Stimulated activated CD8-positive, alpha-beta memory T cell treated with anti-CD3 and anti-CD28 coated beads, Interleukin-2, amount 100 ng/mL, for 48 hours (primary cell): ENCODE data around the gene RFX3.

Experiments
- DNase-seq, 2 donors: peaks; one replicate each; pipeline ENCODE4 v3.0.0-alpha.2; 2020; ENCODE audit warnings: low read depth in 2 of 2

Gene RFX3

DNA sequence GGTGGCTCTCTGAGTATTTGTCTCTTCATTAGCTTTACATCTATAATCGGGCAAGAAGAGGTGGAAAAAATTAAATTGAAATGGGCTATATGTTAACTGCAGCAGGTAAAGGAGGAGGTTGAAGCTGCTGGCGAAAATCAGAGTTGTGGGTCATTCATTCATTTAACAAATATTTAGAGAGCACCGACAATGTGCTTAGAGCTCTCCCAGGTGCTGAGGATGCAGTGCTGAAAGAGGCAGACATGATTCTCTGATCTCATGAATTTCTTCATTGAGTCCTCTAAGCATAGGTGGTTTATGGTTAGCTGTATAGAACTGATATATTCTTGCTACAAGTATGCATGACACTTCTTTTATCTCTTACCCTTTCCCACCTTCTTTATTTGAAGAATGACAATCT is 243.4 kb downstream of the RFX3 start:
- DNase-seq: no peak

DNA sequence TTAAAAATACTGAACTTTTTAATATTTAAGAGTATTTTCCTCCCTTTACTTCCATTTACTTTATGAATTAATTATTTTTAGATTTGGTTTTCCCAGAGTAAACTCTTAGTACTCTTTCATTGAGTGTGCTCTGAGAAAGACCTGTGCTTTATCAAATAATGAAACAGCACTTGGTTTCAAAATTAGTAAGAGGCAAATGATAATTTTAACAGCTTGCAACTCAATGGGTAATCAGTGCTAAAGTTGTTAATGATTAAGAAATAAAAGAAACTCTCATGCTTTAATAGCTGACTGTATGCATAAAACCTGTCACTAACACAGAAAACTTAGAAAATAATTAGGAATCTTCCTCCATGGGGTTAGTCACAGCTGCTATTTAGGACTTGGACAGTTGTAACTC is 244.4 kb downstream of the RFX3 start:
- DNase-seq: no peak

DNA sequence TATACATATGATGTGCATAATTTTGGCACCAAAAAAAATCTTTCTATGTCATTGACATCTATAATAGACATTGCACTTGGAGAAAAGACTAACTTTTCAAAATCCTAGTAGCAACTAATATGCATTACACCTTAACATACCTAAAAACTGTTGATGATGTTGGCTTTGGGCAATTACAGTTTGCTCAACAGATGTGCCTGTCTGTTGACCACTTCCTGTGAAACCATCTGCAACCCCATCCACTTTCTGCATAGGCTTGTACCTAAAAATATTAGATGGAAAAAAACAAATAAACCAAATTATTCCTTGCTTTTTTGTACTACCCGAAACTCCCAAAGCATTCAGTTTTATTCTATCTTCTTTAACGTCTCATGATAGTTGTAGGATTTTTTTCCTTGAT is 248.6 kb downstream of the RFX3 start:
- DNase-seq: no peak

DNA sequence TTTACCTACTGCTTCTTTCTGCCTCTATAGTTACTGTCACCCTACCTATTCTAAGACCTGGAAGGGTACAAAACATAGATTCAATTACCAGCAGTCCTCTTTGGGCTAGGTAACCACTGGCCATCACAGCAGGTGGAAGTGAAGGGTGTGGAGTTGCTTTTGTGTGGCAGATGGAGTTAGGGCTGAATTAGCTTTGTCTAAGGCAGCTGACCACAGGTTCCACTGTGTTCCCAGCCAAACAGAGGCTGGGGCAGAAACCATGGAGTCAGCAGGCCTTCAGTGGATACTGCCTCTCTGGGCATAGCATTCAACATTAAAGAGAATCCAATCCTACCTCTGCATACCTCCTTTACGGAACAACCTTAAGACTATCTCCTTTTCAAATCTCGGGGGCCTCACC is 254.2 kb downstream of the RFX3 start:
- DNase-seq: no peak

DNA sequence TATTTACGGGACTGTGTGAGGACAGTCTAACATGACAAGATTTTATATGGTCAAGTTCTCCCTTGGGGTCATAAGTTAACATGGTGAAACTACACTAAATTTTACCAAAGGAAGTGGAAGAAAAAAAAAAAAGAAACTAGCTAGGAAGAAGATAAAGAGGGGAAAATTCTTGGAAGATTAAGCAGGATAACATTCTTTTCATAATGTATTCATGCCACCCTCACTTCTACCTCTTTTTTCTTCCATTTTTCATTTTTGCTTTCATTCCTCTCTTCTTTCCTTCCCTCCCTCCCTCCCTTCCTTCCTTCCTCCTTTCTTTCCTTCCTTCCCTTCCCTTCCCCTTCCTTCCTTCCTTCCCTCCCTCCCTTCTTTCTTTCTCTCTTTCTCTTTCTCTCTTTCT is 254.6 kb downstream of the RFX3 start:
- no peak for DNase-seq

DNA sequence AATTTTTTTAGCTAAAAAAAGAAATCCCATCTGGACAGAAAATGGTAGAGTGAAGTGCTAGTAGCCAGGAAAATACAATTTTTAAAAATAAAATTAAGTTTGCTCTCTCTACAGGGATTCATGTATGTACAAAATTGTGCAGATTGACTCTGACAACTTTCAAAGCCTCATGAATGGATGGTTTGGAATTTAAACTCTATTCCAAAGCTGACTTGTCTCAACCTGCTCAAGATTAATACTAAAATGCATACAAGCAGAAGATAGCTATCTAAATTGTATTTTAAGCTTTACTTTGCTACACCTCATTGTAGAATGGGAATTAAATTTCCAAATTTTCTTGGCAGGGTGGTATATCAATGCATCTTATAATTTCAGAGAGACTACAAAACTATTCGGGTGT is 257.6 kb downstream of the RFX3 start:
- no peak for DNase-seq

DNA sequence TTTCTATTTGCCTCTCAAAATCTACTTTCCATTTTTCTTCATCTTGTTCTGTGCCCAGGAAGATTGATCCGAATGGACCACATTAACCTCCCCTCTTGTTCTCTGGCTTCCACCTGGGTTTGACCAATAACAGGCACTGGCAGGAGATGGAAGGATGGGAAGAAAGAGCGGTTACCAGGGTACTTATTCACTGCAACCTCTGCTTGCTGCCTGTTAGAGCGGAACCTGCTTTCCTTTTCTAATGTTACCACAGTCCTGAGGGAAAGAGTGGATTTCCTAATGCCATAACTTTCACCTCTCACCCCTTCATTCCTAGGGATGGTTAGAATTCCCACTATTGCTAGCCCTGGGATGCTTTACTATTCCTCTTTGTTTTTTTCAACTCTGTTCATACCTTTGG is 262.1 kb downstream of the RFX3 start:
- DNase-seq: no peak

DNA sequence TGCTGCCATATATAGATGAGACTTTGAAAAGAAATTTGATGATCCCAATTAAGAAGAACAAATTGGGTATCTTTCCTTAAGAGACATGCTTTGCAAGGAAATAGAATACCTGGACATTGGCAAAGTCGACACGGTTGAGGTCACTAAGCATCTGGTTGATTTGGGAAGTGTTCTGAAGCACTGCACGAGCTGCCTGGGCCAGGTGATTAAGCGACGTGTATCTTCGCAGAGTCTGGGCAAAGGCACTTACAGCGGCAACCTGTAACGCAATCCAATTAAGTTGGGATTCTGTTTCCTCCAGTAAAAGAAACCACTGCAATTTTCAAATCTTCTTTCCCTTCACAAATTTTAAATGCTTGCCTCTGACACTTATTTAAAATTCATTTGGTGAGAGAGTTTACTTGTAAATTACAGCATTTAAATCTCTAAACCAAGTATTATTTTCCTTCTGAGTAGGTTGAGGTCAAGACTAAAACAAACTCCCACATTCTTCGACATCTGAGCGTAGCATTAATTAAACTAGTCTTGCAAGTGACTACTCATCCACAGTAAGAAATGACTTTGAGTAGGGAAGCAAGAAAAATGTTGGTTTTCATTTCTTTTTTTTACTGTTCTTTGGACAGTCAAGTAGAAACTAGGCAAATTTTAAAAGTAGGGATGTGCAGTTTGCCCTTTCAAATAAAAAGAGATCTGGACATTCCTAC is 262.8 kb downstream of the RFX3 start:
- DNase-seq: no peak

DNA sequence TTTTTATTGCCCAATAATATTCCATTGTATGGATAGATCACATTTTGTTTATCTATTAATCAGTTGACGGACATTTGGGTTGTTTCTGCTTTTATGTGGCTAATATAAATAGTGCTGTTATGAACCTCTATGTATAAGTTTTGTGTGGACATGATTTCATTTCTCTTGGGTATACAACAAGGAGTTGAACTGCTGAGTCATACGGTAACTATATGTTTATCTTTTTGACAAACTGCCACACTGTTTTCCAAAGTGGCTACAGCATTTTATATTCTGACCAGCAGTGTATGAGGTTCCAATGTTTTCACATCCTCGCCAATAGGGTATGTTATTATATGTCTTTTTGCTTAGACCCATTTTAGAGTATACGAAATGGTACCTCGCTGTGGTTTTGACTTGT is 264.3 kb downstream of the RFX3 start:
- no peak for DNase-seq

DNA sequence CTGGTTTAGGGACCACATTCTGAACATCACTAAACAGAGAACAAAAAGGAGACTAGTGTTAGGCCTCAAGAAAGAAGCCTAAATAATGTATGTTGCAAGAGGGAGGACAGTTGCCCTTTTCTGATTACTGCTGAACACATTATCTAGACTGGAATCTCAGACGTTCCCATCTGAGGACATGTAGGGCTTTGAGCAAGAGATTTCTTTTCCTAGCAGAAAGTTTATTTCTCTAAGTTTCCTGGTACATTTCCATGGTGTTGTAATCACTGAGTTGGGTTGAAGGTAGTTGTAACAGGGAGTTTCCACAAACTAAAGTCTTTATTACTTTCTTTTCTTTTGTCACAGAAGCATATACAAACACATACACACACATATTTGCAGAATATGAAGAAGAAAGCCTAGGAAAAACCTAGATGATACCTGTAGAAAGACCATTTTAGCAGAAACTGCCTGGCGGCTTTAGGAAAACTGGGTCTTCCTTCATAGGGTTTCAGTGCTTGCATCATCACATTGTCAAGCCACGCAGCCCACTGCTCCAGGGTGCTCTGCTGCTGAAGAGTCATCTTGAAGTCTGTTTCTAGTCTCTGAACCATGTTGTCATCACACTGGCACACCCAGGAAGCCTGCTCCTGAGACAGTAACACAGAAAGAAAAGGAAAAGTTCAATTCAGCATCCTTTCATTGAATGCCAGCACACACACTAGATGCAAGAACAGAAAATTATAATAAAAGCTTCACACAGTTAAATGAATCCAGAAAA is 269.1 kb downstream of the RFX3 start:
- DNase-seq: no peak

DNA sequence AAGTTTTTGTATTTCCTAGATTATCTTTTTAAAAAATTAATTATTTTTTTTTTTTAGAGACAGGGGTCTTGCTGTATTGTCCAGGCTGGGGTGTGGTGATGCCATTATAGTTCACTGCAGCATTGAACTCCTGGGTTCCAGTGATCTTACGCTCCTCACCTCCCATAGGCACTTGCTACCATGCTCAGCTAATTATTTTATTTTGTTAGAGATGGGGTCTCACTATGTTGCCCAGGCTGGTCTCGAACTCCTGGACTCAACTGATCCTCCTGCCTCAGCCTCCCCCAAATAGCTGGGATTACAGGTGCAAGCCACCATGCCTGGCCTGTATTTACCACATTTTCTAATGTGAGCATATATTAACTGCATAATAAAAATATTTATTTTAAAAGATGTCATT is 274.5 kb downstream of the RFX3 start:
- no peak for DNase-seq

DNA sequence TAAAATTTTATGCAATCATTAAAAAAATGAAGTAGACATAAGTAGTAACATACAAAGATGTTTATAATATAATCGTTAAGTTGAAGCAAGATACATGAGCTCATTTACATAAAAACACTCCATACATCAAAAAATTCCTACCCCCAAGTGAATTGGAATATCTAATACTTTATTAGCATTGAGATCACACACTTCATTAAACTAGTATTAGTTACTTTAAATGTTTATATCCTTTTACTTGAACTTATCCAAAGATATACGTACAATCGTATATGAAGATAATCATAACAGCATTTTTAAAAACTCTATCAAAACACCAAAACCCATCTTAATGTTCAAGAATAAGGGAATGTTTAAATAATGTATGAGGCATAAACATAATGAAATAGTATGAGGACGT is 275.1 kb downstream of the RFX3 start:
- no peak for DNase-seq

DNA sequence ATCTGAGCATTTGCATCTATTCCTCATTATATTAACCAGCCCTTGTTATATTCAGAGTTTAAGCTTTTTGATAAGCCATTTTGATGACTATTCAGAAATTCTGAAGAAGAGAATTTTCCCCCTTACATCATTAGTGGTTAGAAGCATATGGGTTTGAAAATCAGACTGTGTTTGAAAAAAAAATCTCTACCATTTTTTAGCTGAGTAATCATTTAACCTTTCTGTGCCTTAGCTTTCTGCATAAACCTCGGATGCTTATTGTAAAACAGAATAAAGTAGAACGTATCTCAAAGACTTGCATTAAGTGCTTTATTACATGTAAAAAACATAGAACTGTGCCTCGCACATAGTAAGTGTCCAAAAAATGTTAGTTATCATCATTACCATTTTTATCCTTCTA is 278.6 kb downstream of the RFX3 start:
- DNase-seq: no peak

DNA sequence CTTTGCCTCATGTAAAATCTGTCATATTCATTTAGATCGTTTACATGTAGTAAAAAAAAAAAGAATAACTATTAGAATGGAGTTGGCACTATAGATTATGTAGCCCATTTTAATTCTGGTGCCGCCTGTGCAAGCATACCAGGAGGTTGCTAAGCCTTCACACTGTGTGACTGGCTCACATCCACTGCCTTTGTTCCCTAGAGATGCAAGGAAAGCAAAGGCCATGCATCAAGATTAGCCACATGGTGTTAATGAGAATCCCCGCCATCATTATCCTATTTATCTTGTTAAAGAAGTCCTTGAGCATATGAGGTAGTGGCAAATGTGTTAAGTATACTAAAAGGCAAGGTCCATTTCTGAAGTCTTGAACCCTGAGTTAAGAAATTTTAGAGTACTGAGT is 279.6 kb downstream of the RFX3 start:
- DNase-seq: no peak

DNA sequence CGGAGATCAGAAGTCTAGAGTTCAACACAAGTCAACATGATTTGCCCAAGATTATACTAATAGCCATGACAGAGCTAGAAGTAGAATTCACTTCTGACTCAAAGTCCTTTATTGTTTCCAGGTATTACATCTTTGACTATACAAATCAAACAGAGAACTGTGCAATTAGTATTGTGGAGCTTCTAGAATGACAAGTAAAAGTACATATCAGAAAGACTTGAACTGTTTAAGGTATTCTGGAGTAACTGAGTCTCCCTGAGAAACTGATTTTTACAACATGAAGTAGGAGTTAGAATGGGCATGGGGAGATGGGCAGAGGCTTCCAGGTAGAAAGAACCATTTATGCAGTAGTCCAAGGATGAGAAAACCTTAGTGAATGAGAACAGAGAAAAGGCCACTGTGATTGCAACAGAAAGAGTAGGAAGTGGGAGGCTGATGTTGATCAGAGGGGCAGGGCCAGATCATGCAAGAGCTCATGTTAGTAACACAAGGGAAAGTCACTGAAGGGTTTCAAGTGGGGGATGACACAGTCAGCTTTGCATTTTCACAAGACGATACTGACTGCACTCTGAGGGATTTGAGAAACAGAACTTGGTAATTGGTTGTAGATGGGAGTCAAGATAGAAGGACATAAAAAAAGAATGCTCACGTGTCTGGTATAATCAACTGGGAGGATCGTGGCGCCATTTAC is 280.7 kb downstream of the RFX3 start:
- DNase-seq: no peak

DNA sequence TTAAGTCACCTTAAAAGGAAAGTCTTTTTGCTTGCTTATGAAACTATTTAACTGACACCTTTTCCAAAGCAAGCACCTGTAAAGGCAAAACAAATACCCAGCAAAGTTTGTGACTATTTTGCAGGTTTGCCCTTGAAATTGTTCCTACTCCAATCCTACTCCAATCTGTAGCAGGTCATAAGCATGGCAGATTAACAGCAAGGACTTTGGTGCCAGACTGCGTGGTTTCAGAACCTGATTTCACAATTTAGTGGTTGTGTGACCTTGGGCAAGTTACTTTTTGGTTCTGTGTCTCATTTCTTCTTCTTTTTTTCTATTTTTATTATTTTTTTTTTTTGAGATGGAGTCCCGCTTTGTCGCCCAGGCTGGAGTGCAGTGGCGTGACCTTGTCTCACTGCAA is 282.1 kb downstream of the RFX3 start:
- no peak for DNase-seq

DNA sequence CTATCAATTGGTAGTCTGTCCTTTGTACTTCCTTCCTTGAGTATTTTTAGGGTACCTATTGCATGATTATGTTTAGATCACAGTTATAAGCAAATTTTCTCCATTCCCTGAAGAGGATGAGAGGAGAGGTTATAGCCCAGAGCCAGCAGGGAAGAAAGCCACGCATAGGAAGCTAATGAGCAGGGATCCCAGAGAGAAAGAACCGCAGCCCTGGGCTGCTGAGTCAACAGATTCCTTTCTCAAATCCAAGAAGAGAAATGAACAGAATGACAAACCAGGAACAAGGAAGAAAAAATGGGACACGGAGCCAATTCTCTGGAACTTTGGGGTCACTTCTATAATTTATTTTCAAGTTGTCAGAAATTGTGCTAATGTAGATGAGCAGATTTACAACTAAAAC is 284.5 kb downstream of the RFX3 start:
- no peak for DNase-seq

DNA sequence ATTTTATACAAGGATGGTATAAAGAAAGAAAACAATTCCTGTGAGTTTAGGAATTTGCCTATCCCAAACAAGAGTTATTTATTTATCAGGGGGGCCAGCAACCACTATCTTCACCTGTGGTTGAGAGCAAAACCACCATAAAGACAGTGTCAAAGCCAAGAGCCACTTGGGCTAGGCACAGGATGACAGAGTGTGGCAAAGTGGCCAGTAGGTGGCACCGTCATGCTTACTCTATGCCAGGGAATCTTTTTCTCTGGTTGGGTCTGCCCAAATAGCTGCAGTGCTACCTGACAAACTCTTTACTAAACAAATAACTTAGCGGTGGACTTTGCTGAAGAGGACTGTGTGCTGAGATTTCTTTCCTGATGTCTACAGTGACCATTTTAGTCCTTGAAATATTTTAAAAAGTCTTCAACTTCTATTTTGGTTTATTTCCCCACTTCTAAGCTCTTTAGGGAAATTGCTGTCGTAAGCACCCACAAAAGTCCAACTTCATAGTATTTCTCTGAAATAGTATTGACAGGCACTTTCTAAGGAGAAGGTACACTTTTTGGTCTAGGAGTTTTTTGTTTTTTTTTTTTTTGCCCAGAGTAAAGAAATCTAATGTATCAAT is 285.0 kb downstream of the RFX3 start:
- peak; percentile 36 to 55 for DNase-seq

DNA sequence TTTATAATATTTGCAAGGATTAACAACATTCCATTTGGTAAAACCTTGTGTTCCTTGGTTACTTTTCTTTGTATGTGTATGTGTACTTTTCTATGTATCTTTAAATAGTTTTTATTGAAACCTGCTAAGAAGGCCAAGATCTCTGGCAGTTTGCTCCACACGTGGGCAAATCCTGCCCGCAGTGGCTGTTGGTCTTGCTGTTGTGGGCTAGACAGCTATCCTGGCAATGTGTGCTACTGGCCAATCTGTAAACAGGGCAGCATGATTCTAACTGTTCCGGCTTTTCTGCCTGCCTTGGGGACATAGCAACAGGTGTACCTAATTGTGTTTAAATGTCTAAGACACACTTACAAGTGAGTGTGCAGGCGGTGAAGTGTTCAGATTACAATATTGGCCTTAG is 286.6 kb downstream of the RFX3 start:
- DNase-seq: no peak

DNA sequence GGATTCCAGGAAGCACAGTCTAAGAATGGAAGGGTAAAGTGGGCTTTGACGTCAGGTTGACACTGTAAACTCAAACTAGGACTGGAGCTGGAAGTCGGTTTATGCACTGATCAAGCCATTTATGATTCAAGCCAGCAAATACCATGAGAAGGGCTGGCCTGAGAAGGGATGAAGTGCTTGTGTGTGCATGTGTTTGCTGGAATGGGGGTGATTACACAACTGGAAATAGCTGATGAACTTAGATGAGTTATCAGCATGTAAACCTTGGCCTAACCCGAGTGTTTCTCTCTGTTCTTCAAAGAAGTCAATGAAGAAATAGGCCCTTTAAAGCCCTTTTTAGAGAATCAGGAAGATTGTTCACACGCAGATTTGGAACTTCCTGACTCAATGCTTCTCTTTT is 287.6 kb downstream of the RFX3 start:
- DNase-seq: no peak

DNA sequence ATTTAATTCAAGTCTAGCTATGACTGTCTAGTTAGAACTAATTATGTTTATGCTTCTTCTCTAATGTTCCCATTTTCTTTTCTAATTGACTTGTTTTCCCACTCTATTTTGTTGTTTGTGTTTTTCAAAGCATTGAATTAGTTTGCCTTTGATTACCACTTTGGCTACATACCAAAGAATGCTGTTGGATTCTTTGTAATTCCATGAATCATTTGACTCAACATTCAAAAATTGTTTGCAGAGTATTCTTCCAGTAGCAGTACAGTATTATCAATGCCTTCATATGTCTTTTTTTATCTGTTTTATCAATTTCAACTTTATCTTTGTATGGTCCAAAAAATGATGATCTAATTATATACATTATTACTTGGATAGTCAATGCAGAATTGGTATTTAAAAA is 288.7 kb downstream of the RFX3 start:
- DNase-seq: no peak

DNA sequence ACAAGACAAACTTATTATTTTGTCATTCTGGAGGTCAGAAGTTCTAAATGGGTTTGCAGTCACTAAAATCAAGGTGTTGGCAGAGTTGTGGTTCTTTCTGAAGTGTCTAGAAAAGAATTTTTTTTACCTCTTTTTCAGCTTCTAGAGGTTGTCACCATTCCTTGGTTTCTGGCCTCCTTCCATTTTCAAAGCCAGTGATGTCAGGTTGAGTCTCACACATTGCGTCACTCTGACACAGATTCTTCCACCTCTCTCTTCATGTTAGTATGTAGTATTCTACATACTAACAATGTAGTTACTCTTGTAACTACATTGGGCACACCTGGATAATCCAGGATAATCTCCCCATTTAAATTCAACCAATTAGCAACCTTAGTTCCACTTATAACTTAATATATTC is 290.3 kb downstream of the RFX3 start:
- DNase-seq: no peak

DNA sequence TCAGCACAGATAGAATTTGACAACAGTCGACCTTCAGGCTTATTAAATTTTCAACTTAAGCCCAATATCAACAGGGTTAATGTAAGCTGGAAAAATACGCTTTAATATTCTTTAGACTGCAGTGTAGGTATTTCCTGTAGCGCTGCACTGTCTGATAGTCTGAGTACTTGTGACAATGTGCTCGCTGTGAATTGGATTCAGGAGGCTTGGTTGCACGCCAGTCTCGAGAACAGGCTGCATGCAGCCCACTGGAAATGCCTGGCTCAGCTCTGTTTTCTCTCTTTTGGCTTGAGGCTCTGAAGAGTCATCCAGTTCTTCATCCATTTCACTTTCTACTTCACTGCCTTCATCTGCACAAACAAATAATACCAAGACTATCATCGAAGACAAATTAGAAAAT is 300.9 kb downstream of the RFX3 start:
- DNase-seq: no peak
